Kidney (tissue), 14 donors: ENCODE measurements around the gene PAK6. TPM values are rescaled to one million over a fixed set of nuclear protein-coding genes. Genes with fewer than 3 reads are reported as not detected.

ENCODE experiments used
- DNase-seq, 5 donors: peaks; one replicate each; pipeline ENCODE4 v3.0.0-alpha.2; 2013 to 2020
- FAIRE-seq: peaks from 2 replicates; lab custom pipeline; 2012; peaks lifted over from hg19 to GRCh38; lab: Jason Lieb, UNC
- H3K27ac ChIP-seq, 2 donors: one replicate each; pipeline ENCODE4 v1.7.0; 2013; ENCODE audit warnings: low read depth in 2 of 2, low read length in 2 of 2, inconsistent platforms in 1 of 2
- H3K27me3 ChIP-seq: one replicate; pipeline ENCODE4 v1.7.1; 2013; ENCODE audit warnings: low read length, inconsistent platforms; ENCODE audit not compliant: control insufficient read depth, insufficient read depth
- H3K36me3 ChIP-seq, 3 donors: one replicate each; pipeline versions ENCODE4 v1.7.0 to v1.7.1; 2013; ENCODE audit warnings: low read length in 3 of 3, control low read depth in 1 of 3, inconsistent platforms in 1 of 3; ENCODE audit not compliant: insufficient read depth in 3 of 3, control insufficient read depth in 2 of 3
- H3K4me1 ChIP-seq, 3 donors: one replicate each; pipeline versions ENCODE4 v1.7.0 to v1.7.1; 2013; ENCODE audit warnings: low read length in 3 of 3, inconsistent platforms in 1 of 3, low read depth in 1 of 3; ENCODE audit not compliant: control insufficient read depth in 2 of 3, insufficient read depth in 2 of 3
- H3K4me3 ChIP-seq, 3 donors: one replicate each; pipeline versions ENCODE4 v1.7.0 to v1.8.1; 2013; ENCODE audit warnings: low read length in 3 of 3, control low read depth in 1 of 3, inconsistent platforms in 1 of 3
- H3K9ac ChIP-seq, 3 donors: one replicate each; pipeline versions ENCODE4 v1.7.0 to v1.7.1; 2013; ENCODE audit warnings: low read length in 3 of 3, control low read depth in 1 of 3, inconsistent platforms in 1 of 3
- H3K9me3 ChIP-seq, 3 donors: one replicate each; pipeline versions ENCODE4 v1.7.0 to v1.7.1; 2013; ENCODE audit warnings: low read length in 3 of 3, control low read depth in 1 of 3, inconsistent platforms in 1 of 3; ENCODE audit not compliant: control insufficient read depth in 2 of 3, insufficient read depth in 1 of 3
- intact Hi-C: fragments of 100-400 bp; cut with DNase I; formaldehyde crosslinking; loops from one replicate; pipeline ENCODE4 v1.11.1; 2022
- polyA plus RNA-seq: library from polyadenylated mRNA; stranded (reverse); fragments of 350-450 nt; fragmentation: Illumina TruSeq; extraction: RNeasy Lipid Tissue Mini Kit (QIAGEN cat#74804); gene quantifications from one replicate; pipeline ENCODE4 v1.2.3, GENCODE V29; 2014; ENCODE audit warnings: low read depth, low replicate concordance; ENCODE audit not compliant: insufficient read depth
- total RNA-seq: library from RNA; stranded (reverse); fragmentation: NEBNext Ultra II Directional; extraction: Animal tissue kit (Norgen Biotek cat#: 25700); gene quantifications from one replicate; pipeline ENCODE4 v1.2.1, GENCODE V29; 2021
- TF ChIP-seq, protein P1 (sequence below): IDR thresholded peaks from 3 replicates; pipeline ENCODE4 v1.5.1; 2012; ENCODE audit warnings: mild to moderate bottlenecking, moderate library complexity, borderline replicate concordance; ENCODE audit not compliant: insufficient read depth; ENCODE audit errors: extremely low read depth
- donor health status: control.
- donor health status: control.
- donor health status: control.
- donor health status: control.
- donor health status: control.
- donor health status: DM: yes; HTN: yes; CAD: no.
- donor health status: Normal renal cell carcinoma (clear cell type).

PAK6 gene
- total and polyA plus RNA-seq, 2 donors from 2014 or later, result 8.1 to 11.9 TPM

DNA sequence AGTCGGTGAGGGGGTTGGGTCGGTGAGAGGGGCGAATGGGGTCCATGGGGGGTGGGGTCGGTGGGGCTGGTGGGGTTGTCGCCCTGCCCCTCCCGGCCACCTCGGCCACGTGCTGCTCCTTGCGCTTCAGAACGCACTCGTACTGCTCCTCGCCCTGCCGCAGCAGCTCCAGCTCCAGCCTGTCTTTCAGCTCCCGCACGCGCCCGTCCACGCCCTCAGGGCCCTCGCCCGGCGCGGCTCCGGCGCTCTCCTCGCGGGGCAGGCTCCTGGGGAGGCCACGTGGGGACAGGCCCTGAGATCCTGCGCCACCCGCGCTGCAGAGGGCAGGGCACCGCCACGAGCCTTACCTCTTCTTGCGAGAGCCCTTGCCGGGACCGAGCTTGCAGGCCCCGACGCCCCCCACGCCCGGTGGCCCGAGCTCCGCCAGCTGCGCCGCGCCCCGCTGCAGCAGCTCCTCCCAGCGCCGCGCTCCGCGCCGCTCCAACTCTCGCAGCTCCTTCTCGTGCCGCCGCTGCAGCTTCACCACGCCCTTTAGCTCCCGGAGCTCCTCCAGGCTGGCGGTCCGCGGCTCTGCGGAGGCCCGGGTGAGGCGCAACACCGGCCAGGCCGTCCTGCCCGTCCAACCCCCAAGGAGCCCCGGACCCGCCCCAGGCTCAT is 52.2 kb downstream of the PAK6 start:
- H3K4me1 ChIP-seq, result peaks cover 0 to 10% (median 10%) of the 10 kb centered on the region in 3 donors
- no peaks in the 10 kb centered on the region for H3K27me3 ChIP-seq
- TF ChIP-seq, protein P1, sequence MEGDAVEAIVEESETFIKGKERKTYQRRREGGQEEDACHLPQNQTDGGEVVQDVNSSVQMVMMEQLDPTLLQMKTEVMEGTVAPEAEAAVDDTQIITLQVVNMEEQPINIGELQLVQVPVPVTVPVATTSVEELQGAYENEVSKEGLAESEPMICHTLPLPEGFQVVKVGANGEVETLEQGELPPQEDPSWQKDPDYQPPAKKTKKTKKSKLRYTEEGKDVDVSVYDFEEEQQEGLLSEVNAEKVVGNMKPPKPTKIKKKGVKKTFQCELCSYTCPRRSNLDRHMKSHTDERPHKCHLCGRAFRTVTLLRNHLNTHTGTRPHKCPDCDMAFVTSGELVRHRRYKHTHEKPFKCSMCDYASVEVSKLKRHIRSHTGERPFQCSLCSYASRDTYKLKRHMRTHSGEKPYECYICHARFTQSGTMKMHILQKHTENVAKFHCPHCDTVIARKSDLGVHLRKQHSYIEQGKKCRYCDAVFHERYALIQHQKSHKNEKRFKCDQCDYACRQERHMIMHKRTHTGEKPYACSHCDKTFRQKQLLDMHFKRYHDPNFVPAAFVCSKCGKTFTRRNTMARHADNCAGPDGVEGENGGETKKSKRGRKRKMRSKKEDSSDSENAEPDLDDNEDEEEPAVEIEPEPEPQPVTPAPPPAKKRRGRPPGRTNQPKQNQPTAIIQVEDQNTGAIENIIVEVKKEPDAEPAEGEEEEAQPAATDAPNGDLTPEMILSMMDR, result no peak
- FAIRE-seq, result no peak
- no peaks in the 10 kb centered on the region for H3K36me3 ChIP-seq
- no peak overlapping the region for H3K9ac ChIP-seq
- H3K27ac ChIP-seq, result no peak overlapping the region
- no peaks in the 10 kb centered on the region for H3K9me3 ChIP-seq
- DNase-seq, result peak in 4 of 5 donors; percentile 72 to 85 (median 82)
- H3K4me3 ChIP-seq, result peak overlapping the region in 1 of 3 donors; percentile 13
- intact Hi-C loops, result no loop called here

DNA sequence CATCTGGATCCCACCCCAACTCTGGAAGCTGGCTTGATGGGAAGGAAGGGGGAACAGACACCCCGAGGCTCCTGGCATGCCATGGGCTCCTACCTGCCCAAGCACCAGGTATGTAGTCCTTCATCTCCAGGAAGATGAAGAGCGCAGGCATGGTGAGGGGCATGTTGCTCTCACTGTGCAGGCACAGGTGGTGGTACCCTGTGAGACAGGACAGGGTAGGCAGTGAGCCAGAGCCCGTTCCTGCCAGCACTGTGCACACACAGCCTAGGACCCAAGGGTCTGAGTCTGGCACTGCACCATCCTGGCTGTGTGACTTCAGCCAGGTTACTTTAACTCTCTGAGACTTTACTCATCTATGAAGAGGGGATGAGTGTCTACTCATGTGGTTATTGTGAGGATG is 53.4 kb downstream of the PAK6 start:
- H3K36me3 ChIP-seq, result no peaks in the 10 kb centered on the region
- H3K27me3 ChIP-seq, result no peaks in the 10 kb centered on the region
- H3K9me3 ChIP-seq, result no peaks in the 10 kb centered on the region
- TF ChIP-seq, protein P1, result no peak
- no peak for DNase-seq
- H3K27ac ChIP-seq, result no peak overlapping the region
- FAIRE-seq, result no peak
- H3K9ac ChIP-seq, result no peak overlapping the region
- no peak overlapping the region for H3K4me3 ChIP-seq
- H3K4me1 ChIP-seq, result peaks cover 0 to 10% (median 10%) of the 10 kb centered on the region in 3 donors
- intact Hi-C loops, result no loop called here

DNA sequence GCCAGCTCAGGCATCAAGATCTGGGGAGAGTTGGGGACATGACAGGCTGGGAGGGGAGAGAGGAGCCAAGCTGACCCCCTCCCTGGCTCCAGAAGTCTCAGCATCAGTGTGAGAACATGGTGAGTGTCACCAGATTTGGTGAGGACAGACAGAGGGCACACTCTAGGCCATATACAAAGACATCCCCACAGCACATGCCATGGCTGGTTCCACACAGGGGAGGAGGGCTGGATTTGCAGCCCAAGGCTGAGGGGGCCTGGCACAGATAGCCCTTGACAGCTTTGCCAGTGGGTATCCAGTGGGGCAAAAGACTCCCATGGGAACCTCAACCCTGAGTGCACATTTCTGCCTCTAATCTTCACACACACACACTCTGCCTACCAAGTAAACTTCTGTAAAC is 54.1 kb downstream of the PAK6 start:
- peak in 1 of 5 donors; percentile 54 for DNase-seq
- no peak overlapping the region for H3K9ac ChIP-seq
- TF ChIP-seq, protein P1, result no peak
- H3K4me1 ChIP-seq, result peaks cover 0 to 10% (median 10%) of the 10 kb centered on the region in 3 donors
- intact Hi-C loops, result no loop called here
- H3K27me3 ChIP-seq, result no peaks in the 10 kb centered on the region
- H3K9me3 ChIP-seq, result no peaks in the 10 kb centered on the region
- no peak overlapping the region for H3K27ac ChIP-seq
- H3K36me3 ChIP-seq, result no peaks in the 10 kb centered on the region
- no peak for FAIRE-seq
- no peak overlapping the region for H3K4me3 ChIP-seq
